Bronchus fibroblast of lung (primary cell): ENCODE data around the gene EMC9. TPM values are rescaled to one million over a fixed set of nuclear protein-coding genes. Genes with fewer than 3 reads are reported as not detected.

ENCODE experiments used
- total RNA-seq: library from RNA; depleted of rRNA; stranded (reverse); fragments of >200 nt; gene quantifications from 2 replicates; pipeline ENCODE4 v1.2.3, GENCODE V29; 2015

Gene EMC9
- 31.4 and 38.4 TPM in 2 replicates for total RNA-seq

GRCh38 chr14:24141097-24141880 lies at the start of gene EMC9:
Gene EMC9, minus strand, starts transcription at chr14:24141591. Its CDS starts 287 bp downstream, at chr14:24141304.

GRCh38 chr14:24188251-24189058 lies 47.1 kb upstream of the EMC9 start, which contains the start of gene IPO4:
Gene IPO4, minus strand, starts transcription at chr14:24188816. Its CDS starts 29 bp downstream, at chr14:24188787.

GRCh38 chr14:24171422-24172260 lies 30.2 kb upstream of the EMC9 start, which contains the start of gene REC8:
Gene REC8, plus strand, starts transcription at chr14:24172080. Its CDS starts 473 bp downstream, at chr14:24172553.

GRCh38 chr14:24160850-24161804 lies 19.7 kb upstream of the EMC9 start, which contains the start of gene IRF9:
Gene IRF9, plus strand, starts transcription at chr14:24161265. Its CDS starts 880 bp downstream, at chr14:24162145.

GRCh38 chr14:24146978-24147760 lies 5.8 kb upstream of the EMC9 start, which contains the start of gene RNF31:
Gene RNF31, plus strand, starts transcription at chr14:24147498. Its CDS starts 201 bp downstream, at chr14:24147699.

GRCh38 chr14:24146453-24146977 lies 5.1 kb upstream of the EMC9 start, which contains the start of gene PSME2:
Gene PSME2, minus strand, starts transcription at chr14:24146610. Its CDS starts 29 bp downstream, at chr14:24146581.

GRCh38 chr14:24135834-24136683 lies 5.3 kb downstream of the EMC9 start, which contains the start of gene PSME1:
Gene PSME1, plus strand, starts transcription at chr14:24136194. Its CDS starts 69 bp downstream, at chr14:24136263.

GRCh38 chr14:24130380-24130716 lies 11.0 kb downstream of the EMC9 start, which contains the start of gene FITM1:
Gene FITM1, plus strand, starts transcription at chr14:24130659. Its CDS starts 905 bp downstream, at chr14:24131564.

GRCh38 chr14:24114532-24115421 lies 26.6 kb downstream of the EMC9 start, which contains the start of the genes DCAF11 and NRL:
Gene DCAF11, plus strand, starts transcription at chr14:24114777. Its CDS starts 818 bp downstream, at chr14:24115595.
Gene NRL, minus strand, starts transcription at chr14:24114949. Its CDS starts 32,101 bp downstream, at chr14:24082848.

GRCh38 chr14:24093901-24094840 lies 47.2 kb downstream of the EMC9 start, which contains the start of gene PCK2:
Gene PCK2, plus strand, starts transcription at chr14:24094311. Its CDS starts 95 bp downstream, at chr14:24094406.

Other genes starting within 250 kb of the EMC9 start
- gene DHRS4, start 187.8 kb downstream of the EMC9 start, total RNA-seq, result 52.9 and 53.3 TPM in 2 replicates
- 14.3 and 17.1 TPM in 2 replicates for gene DHRS4L2, start 152.7 kb downstream of the EMC9 start, total RNA-seq
- gene CARMIL3, start 89.6 kb downstream of the EMC9 start, total RNA-seq, result under 0.01 TPM in 2 replicates
- gene CPNE6, start 70.0 kb downstream of the EMC9 start, total RNA-seq, result not detected in 2 replicates
- 63.3 and 65.6 TPM in 2 replicates for gene PCK2, start 47.3 kb downstream of the EMC9 start, total RNA-seq
- gene DCAF11, start 26.8 kb downstream of the EMC9 start, total RNA-seq, result 42.2 and 43.7 TPM in 2 replicates
- 0.59 and 2.9 TPM in 2 replicates for gene NRL, start 26.6 kb downstream of the EMC9 start, total RNA-seq
- not detected in 2 replicates for gene FITM1, start 10.9 kb downstream of the EMC9 start, total RNA-seq
- gene PSME1, start 5.4 kb downstream of the EMC9 start, total RNA-seq, result 128 and 137 TPM in 2 replicates
- 70.1 and 79.7 TPM in 2 replicates for gene PSME2, start 5.0 kb upstream of the EMC9 start, total RNA-seq
- gene RNF31, start 5.9 kb upstream of the EMC9 start, total RNA-seq, result 49.9 and 53.7 TPM in 2 replicates
- 36.3 and 39.8 TPM in 2 replicates for gene IRF9, start 19.7 kb upstream of the EMC9 start, total RNA-seq
- gene REC8, start 30.5 kb upstream of the EMC9 start, total RNA-seq, result 54.3 and 64.6 TPM in 2 replicates
- 56.5 and 58.6 TPM in 2 replicates for gene IPO4, start 47.2 kb upstream of the EMC9 start, total RNA-seq
- gene TM9SF1, start 53.9 kb upstream of the EMC9 start, total RNA-seq, result 58.4 and 59.5 TPM in 2 replicates
- 0.17 TPM in 1 of 2 replicates, not detected in the other for gene TSSK4, start 64.1 kb upstream of the EMC9 start, total RNA-seq
- 32.4 and 48.6 TPM in 2 replicates for gene CHMP4A, start 71.9 kb upstream of the EMC9 start, total RNA-seq
- gene MDP1, start 74.5 kb upstream of the EMC9 start, total RNA-seq, result 18.2 and 19.6 TPM in 2 replicates
- 234 and 246 TPM in 2 replicates for gene NEDD8, start 90.8 kb upstream of the EMC9 start, total RNA-seq
- gene GMPR2, start 91.3 kb upstream of the EMC9 start, total RNA-seq, result 53.1 and 54.3 TPM in 2 replicates
- 52.6 and 56.7 TPM in 2 replicates for gene TINF2, start 101.0 kb upstream of the EMC9 start, total RNA-seq
- 0.45 and 1.2 TPM in 2 replicates for gene TGM1, start 121.6 kb upstream of the EMC9 start, total RNA-seq
- 32.1 and 33.9 TPM in 2 replicates for gene RABGGTA, start 130.0 kb upstream of the EMC9 start, total RNA-seq
- gene DHRS1, start 158.2 kb upstream of the EMC9 start, total RNA-seq, result 27.4 and 28.2 TPM in 2 replicates
- 17.2 and 18.5 TPM in 2 replicates for gene NOP9, start 158.3 kb upstream of the EMC9 start, total RNA-seq
- 1.3 and 1.8 TPM in 2 replicates for gene CIDEB, start 166.4 kb upstream of the EMC9 start, total RNA-seq
- gene LTB4R2, start 168.5 kb upstream of the EMC9 start, total RNA-seq, result 1.0 and 3.0 TPM in 2 replicates
- gene LTB4R, start 169.9 kb upstream of the EMC9 start, total RNA-seq, result 0.84 and 1.0 TPM in 2 replicates
- 0.15 and 0.17 TPM in 2 replicates for gene ADCY4, start 193.5 kb upstream of the EMC9 start, total RNA-seq
- gene RIPK3, start 198.4 kb upstream of the EMC9 start, total RNA-seq, result 0.45 and 0.84 TPM in 2 replicates
- gene NFATC4, start 226.6 kb upstream of the EMC9 start, total RNA-seq, result 25.4 and 28.4 TPM in 2 replicates